GM10266 (cell line): ENCODE results near the gene RAB8B.
A peak's percentile ranks its signal among the peaks of the same experiment; 100 is the strongest.

ENCODE experiments used
- DNase-seq: peaks from one replicate; pipeline ENCODE4 v3.0.0; 2012; ENCODE audit errors: extremely low spot score
- TF ChIP-seq, protein P1 (sequence below): IDR thresholded peaks from 2 replicates; pipeline ENCODE4 v1.5.1; 2012; ENCODE audit warnings: mild to moderate bottlenecking, low read depth; ENCODE audit not compliant: control insufficient read depth, insufficient read depth; ENCODE audit errors: missing control alignments

The RAB8B gene

DNA sequence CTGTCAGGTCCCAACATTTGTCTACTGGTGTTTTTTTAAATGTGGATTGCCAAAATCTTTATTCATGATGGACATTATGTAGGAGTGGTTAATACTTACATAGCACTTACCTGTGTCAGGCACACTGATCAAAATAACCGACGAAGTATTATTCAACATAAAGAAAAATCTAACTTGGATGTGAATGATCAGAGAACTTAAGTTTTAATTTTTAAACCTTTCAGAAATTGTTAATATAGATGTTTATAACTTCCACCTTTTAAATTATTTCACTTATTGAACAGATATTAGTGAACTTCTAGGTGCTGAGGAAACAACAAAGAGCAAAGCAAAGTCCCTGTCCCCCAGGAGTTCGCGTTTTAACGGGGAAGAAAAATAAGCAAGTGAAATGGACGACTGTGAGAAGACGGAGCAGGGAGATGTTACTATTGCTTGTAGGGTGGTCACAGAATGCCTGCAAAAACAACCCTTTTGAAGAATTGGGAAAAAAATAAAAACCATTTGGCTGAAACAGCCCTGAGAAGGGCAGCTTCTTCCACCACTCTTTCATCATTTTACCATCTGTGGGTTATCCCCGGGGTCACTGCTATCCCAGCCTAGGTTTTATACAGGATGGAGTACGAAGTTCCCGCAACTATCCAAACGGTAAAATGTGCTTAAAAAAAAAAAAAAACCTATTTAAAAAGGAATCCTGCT lies 87.1 kb downstream of the RAB8B start:
- no peak for DNase-seq
- TF ChIP-seq, protein P1, sequence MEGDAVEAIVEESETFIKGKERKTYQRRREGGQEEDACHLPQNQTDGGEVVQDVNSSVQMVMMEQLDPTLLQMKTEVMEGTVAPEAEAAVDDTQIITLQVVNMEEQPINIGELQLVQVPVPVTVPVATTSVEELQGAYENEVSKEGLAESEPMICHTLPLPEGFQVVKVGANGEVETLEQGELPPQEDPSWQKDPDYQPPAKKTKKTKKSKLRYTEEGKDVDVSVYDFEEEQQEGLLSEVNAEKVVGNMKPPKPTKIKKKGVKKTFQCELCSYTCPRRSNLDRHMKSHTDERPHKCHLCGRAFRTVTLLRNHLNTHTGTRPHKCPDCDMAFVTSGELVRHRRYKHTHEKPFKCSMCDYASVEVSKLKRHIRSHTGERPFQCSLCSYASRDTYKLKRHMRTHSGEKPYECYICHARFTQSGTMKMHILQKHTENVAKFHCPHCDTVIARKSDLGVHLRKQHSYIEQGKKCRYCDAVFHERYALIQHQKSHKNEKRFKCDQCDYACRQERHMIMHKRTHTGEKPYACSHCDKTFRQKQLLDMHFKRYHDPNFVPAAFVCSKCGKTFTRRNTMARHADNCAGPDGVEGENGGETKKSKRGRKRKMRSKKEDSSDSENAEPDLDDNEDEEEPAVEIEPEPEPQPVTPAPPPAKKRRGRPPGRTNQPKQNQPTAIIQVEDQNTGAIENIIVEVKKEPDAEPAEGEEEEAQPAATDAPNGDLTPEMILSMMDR, result no peak

DNA sequence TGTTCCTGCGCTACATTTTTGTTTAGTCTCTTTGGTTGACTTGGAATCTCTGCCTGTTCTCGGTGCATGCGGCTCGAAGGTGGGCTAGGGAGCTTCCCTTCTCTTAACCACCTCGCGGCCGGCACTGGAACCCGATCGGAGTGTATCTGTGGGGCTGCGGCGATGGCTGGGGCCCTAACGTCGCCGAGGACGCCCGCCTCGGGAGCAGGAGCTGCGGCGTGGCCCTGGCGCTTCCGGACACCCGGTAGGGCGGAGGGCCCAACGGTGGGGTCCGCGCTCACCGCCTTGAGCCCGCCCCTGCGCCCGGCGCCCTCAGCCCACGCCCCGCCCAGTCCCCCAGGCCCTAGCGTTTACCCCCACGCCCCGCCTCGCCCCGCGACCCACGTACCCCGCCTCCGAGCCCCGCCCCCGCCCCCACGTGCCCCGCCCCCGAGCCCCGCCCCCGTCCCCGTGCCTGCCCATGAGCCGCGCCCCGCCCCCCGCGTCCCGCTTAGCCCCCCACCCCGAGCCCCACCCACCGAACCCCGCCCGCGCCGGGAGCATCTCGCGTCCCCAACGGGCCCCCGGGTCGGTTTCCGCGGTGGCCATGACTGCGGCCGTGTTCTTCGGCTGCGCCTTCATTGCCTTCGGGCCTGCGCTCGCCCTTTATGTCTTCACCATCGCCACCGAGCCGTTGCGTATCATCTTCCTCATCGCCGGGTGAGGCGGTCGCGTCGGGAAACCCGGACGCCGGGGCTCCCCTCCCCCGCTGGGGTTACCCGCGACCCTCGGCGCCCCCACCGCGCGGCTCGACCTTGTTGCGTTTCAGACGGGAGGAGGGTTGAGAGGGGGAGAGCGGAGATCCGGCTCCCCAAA lies 87.9 kb downstream of the RAB8B start, which contains the start of gene APH1B:
APH1B (plus strand) TSS at position 568 of the 855 bp plus-strand sequence; CDS start at position 587, 19 bp downstream.
- TF ChIP-seq, protein P1, result no peak
- DNase-seq, result peak; percentile 90

DNA sequence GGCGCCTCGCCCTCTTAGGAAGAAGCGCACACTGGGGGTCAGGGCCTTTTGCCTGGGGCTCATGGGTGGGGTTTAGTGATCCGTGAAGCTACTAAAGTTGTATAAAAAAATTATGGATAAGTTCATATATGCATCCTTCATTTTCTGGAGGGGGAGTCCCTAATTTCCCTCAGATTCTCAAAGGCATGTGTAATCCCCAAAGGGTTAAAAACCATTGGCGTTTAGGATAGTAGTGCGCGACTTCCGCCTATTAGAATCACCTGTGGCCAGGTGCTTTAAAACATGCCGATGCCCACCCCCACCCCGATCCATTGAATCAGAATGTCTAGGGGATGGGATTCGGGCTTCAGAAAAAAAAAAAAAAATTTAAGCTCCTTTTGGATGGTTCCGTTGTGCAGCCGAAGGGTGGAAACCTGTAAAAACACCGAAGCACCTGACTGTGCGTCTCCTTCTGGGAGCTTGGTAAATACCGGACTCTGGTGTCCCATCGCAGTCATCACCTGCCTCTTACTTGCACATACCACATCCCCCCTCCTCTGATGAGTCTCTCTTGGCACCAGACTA lies 88.6 kb downstream of the RAB8B start:
- no peak for DNase-seq
- TF ChIP-seq, protein P1, result no peak

DNA sequence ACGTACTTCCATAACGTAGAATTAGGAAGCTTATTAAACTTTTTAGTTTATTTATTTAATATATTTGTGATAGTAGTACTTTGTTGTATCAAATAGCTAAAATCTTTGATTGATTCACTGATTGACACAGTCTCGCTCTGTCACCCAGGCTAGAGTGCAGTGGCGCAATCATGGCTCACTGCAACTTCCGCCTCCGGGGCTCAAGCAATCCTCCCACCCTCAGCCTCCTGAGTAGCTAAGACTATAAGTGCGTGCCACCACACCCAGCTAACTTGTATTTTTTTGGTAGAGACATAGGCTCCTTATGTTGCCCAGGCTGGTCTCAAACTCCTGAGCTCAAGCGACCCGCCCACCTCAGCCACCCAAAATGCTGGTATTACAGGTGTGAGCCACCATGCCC lies 93.7 kb downstream of the RAB8B start:
- DNase-seq, result no peak
- TF ChIP-seq, protein P1, result no peak

DNA sequence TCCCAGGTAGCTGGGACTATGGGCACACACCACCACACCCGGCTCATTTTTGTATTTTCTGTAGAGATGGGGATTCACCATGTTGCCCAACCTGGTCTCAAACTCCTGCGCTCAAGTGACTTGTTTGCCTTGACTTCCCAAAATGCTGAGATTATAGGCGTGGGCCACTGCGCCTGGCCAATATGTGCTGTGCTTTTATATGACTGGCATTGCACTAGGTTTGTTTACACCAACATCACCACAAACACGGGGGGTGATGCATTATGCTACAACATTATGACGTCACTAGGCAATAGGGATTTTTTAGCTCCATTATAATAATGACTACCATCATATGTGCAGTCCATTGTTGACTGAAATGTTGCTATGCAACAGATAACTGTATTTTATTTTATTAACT lies 94.9 kb downstream of the RAB8B start:
- TF ChIP-seq, protein P1, result no peak
- DNase-seq, result no peak

DNA sequence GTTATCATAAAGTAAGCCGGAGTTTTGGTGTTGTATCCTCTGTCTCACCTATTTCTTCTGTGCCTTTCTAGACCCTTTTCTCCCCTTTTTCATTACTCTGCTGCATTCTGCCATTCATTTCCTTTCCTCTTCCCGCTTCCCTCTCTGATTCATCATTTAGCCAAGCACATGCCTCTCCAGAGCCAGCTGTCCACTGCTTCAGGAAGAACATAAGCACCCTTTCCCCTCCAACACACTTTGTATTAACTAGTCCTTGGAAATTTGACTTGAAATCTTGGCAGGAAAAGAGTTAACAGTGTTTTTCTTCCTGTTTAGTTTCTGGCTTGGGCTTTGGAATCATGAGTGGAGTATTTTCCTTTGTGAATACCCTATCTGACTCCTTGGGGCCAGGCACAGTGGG lies 97.7 kb downstream of the RAB8B start:
- TF ChIP-seq, protein P1, result no peak
- no peak for DNase-seq
